Fibroblast of lung (primary cell): Measurements from ENCODE around the gene FKBP4. TPM values are rescaled to one million over a fixed set of nuclear protein-coding genes. Genes with fewer than 3 reads are reported as not detected.

Experiments
- DNase-seq, 2 donors: peaks; one replicate each; pipeline versions ENCODE4 v3.0.0 to v3.0.0-alpha.2; 2010; ENCODE audit warnings: low read depth in 2 of 2
- H2AFZ ChIP-seq: 2 replicates; pipeline ENCODE4 v1.5.1; 2012; ENCODE audit warnings: low read length, control low read depth, inconsistent platforms
- H3K27ac ChIP-seq: 2 replicates; pipeline ENCODE4 v1.5.1; 2011; ENCODE audit warnings: low read length, control low read depth; ENCODE audit not compliant: insufficient read depth
- H3K27me3 ChIP-seq: 2 replicates; pipeline ENCODE4 v1.5.1; 2011; ENCODE audit warnings: mild to moderate bottlenecking, low read length; ENCODE audit not compliant: control insufficient read depth, insufficient read depth
- H3K36me3 ChIP-seq: 2 replicates; pipeline ENCODE4 v1.5.1; 2011; ENCODE audit warnings: low read length; ENCODE audit not compliant: control insufficient read depth, insufficient read depth
- H3K4me1 ChIP-seq: 2 replicates; pipeline ENCODE4 v1.5.1; 2011; ENCODE audit warnings: low read length; ENCODE audit not compliant: control insufficient read depth, insufficient read depth; ENCODE audit errors: extremely low read depth
- H3K4me2 ChIP-seq: 2 replicates; pipeline ENCODE4 v1.5.1; 2011; ENCODE audit warnings: low read length, control low read depth; ENCODE audit not compliant: insufficient read depth; ENCODE audit errors: extremely low read depth
- H3K4me3 ChIP-seq, 4 experiments: fragments of 200-600 bp in 1 of 4; sonication (generic) in 1 of 4; replicated peaks in 1 of 4; 2 replicates each; pipeline ENCODE4 v1.5.1; 2011 to 2016; ENCODE audit warnings: low read length in 4 of 4, low read depth in 3 of 4, mild to moderate bottlenecking in 3 of 4, control low read depth in 2 of 4, inconsistent platforms in 1 of 4, mixed read lengths in 1 of 4; ENCODE audit not compliant: insufficient read depth in 1 of 4; ENCODE audit errors: control extremely low read depth in 1 of 4
- H3K79me2 ChIP-seq: 2 replicates; pipeline ENCODE4 v1.5.1; 2012; ENCODE audit warnings: mild to moderate bottlenecking, low read length, inconsistent platforms; ENCODE audit not compliant: control insufficient read depth, insufficient read depth
- H3K9ac ChIP-seq: 2 replicates; pipeline ENCODE4 v1.5.1; 2011; ENCODE audit warnings: mild to moderate bottlenecking, low read length, control low read depth; ENCODE audit not compliant: insufficient read depth
- H3K9me3 ChIP-seq: 2 replicates; pipeline ENCODE4 v1.5.1; 2012; ENCODE audit warnings: low read depth, low read length; ENCODE audit not compliant: control insufficient read depth, insufficient read depth
- H4K20me1 ChIP-seq: 2 replicates; pipeline ENCODE4 v1.5.1; 2011; ENCODE audit warnings: low read length; ENCODE audit not compliant: control insufficient read depth, insufficient read depth; ENCODE audit errors: extremely low read depth
- CTCF ChIP-seq, 2 donors: IDR thresholded peaks in 1 of 2; conservative IDR thresholded peaks in 1 of 2; 1 replicate in 1 of 2; 2 replicates in 1 of 2; pipeline ENCODE4 v1.5.1; 2011 to 2012; ENCODE audit warnings: low read length in 2 of 2, control low read depth in 1 of 2, inconsistent platforms in 1 of 2, low read depth in 1 of 2, mild to moderate bottlenecking in 1 of 2
- EZH2 ChIP-seq: IDR thresholded peaks from 2 replicates; pipeline ENCODE4 v1.5.1; 2012; ENCODE audit warnings: low read length, control low read depth, mild to moderate bottlenecking; ENCODE audit errors: missing control alignments
- polyA plus RNA-seq, 2 donors: library from polyadenylated mRNA; depleted of rRNA in 1 of 2; stranded (reverse) in 1 of 2; unstranded in 1 of 2; fragments of >200 nt; gene quantifications; 2 replicates each; pipeline ENCODE4 v1.2.1, GENCODE V29; 2011 to 2012; ENCODE audit warnings: missing spikeins in 1 of 2
- total RNA-seq: library from RNA; depleted of rRNA; stranded (reverse); fragments of >200 nt; gene quantifications from 2 replicates; pipeline ENCODE4 v1.2.1, GENCODE V29; 2014

FKBP4 gene
- total and polyA plus RNA-seq, 2 donors (not counting 1 experiment from before 2014, with no cell fraction given), result 23.0 to 42.6 TPM

DNA sequence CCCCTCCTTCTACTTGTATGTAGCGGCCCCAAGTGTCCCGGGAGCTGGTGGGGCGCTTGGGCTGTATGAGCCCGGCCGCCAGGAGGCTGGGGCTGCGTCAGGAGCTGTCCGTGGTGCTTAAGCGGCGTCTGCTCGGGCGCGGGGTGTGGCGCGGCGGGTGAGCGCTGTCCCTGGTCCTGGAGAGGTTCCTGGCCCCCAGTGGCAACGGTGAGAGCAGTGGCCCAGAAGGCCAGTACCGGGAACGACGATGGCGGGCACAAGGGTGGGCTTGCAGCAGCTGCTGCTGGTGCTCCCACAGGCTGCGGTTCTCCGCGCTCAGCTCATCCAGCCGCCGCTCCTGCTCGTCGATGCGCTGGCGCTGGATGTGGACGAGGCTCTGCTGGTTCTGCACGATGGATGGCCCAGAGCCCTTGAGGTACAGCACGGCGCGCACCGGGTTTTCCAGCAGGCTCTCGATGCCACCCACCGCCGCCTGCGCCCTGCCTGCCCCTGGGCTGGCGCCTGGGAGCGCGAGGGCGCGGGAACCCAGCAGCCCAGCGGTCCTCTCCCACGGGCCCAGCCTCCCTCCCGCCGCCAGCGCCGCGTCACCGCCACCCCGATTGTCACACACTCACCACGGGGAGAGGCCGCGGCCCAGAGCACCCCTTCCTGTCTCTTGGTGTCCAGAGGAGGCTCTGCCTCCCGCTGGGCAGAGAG is 41.9 kb upstream of the FKBP4 start:
- Histone ChIP-seq H3K27me3 (no peaks in the 10 kb centered on the region), H4K20me1 (no peaks in the 10 kb centered on the region), H3K4me2 (no peak overlapping the region), H3K36me3 (no peaks in the 10 kb centered on the region), H3K27ac (no peak overlapping the region), H3K4me1 (no peaks in the 10 kb centered on the region), H2AFZ (no peak overlapping the region), H3K9me3 (no peaks in the 10 kb centered on the region), H3K79me2 (no peaks in the 10 kb centered on the region), H3K9ac (no peak overlapping the region), H3K4me3 (no peak overlapping the region)
- DNase-seq, result peak; percentile 57 to 60
- peak in 1 of 2 donors; percentile 10 for TF ChIP-seq CTCF (conservative IDR thresholded peaks at IDR 0.05 in 1 of 2, IDR thresholded peaks at IDR 0.05 in 1 of 2; ENCODE audit: low read depth in 1 of 2, low read length in 2 of 2)
- no peak for TF ChIP-seq EZH2

DNA sequence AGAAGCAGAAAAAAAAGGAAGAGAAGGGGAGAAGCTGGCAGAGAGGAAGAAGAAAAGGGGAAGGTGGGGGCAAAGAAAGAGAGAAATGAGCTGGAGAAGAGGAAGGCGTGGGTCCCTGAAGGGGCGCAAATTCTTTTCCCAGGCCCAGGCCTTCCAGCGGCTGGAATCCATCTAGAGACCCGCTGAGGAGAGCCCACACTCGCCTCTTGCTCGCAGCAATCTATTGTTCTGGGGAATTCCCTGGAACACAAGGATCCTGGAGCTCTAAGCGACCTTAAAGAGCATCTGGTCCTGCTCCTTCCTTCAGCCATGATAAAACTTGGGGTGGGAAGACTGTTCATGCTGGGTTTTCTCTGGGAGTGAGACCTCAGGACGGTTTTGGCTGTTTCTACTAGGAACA is 41.2 kb upstream of the FKBP4 start:
- TF ChIP-seq CTCF (conservative IDR thresholded peaks at IDR 0.05 in 1 of 2, IDR thresholded peaks at IDR 0.05 in 1 of 2; ENCODE audit: low read depth in 1 of 2, low read length in 2 of 2), result no peak
- TF ChIP-seq EZH2, result no peak
- Histone ChIP-seq H4K20me1 (no peaks in the 10 kb centered on the region), H3K4me3 (no peak overlapping the region), H3K9me3 (no peaks in the 10 kb centered on the region), H3K79me2 (no peaks in the 10 kb centered on the region), H3K27me3 (no peaks in the 10 kb centered on the region), H3K27ac (no peak overlapping the region), H3K4me2 (no peak overlapping the region), H3K36me3 (no peaks in the 10 kb centered on the region), H3K9ac (no peak overlapping the region), H3K4me1 (no peaks in the 10 kb centered on the region), H2AFZ (no peak overlapping the region)
- no peak for DNase-seq

DNA sequence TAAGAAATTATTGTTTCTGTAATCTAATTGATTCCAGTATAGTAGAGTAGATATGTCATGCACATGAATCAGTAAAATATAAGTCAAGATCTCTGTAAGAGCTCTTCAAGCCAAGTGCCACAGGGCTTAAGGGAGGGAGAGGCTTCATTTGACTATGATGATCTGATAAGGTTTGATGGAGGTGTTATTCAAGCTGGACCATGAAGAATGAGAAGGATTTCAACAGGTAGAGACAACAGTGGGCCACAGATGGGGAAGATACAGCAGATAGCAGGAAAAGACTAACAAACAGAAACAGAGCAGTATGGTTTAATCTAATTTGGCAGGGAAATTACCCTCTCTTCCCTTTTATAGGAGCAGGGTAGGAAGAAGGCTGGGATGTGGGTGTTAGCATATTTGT is 40.6 kb upstream of the FKBP4 start:
- Histone ChIP-seq H3K4me1 (no peaks in the 10 kb centered on the region), H3K27ac (no peak overlapping the region), H3K9me3 (no peaks in the 10 kb centered on the region), H4K20me1 (no peaks in the 10 kb centered on the region), H3K79me2 (no peaks in the 10 kb centered on the region), H2AFZ (no peak overlapping the region), H3K4me3 (no peak overlapping the region), H3K9ac (no peak overlapping the region), H3K4me2 (no peak overlapping the region), H3K36me3 (no peaks in the 10 kb centered on the region), H3K27me3 (no peaks in the 10 kb centered on the region)
- no peak for DNase-seq
- TF ChIP-seq CTCF (conservative IDR thresholded peaks at IDR 0.05 in 1 of 2, IDR thresholded peaks at IDR 0.05 in 1 of 2; ENCODE audit: low read depth in 1 of 2, low read length in 2 of 2), result no peak
- no peak for TF ChIP-seq EZH2
